ENCODE results near the gene PDF.
"Not testable (repeated sequence)": the region's sequence is repeated elsewhere in the genome, so short reads cannot be mapped to it uniquely, and the experiment has no call there.

PDF gene

DNA sequence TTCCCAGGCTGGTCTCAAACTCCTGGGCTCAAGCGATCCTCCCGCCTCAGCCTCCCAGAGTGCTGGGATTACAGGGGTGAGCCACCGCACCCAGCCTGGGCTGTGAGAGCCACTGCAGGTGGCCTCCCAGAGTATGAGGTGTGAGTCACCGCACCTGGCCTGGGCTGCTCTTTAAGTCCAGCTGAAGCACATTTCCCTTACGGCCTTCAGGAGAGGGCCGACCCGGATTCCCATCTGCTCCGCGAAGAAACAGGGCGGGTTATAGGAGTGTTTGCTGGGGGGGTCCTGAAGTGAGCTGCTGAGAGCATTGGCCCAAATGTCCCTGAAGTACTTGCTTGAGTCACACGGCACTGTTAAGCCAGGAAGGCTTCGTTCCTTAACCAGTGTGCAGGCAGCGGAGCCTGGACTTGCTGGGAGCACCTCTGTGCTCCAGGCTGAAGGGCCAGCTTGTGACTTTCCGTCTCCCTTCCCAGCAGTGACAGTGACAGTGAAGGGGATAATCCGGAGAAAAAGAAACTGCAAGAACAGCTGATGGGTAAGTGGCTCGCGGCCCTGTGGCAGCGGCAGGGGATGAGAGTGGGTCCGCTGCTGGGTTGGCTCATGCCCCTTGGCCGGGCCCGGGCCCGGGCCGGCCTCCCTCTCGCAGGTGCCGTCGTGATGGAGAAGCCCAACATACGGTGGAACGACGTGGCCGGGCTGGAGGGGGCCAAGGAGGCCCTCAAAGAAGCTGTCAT, 12.0 kb downstream of the PDF start:
- no peak for FAIRE-seq
- no peak for DNase-seq (ENCODE audit: insufficient read length, low spot score)

DNA sequence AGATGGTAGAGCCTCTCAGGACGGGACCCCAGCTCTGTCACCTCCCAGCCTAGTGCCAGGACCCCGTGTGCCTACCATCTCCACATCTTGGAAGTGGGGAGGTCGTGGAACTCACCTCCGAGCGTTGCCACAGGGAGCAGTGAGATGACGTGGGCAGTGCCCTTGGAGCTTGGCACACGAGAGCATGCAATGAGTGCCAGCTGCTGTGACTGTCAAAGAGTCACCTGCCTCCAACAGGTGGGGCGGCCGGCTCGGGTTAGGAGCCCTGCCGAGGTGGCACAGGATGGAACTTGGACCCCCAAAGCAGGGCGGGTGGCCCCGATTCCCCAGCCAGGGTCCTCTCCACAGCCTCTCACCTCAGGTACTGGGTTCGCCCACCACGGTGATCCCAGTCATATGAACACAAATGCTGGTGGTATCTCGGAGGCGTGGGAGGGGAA, 13.8 kb downstream of the PDF start:
- FAIRE-seq (no peak), DNase-seq (ENCODE audit: insufficient read length, low spot score) (no peak)

DNA sequence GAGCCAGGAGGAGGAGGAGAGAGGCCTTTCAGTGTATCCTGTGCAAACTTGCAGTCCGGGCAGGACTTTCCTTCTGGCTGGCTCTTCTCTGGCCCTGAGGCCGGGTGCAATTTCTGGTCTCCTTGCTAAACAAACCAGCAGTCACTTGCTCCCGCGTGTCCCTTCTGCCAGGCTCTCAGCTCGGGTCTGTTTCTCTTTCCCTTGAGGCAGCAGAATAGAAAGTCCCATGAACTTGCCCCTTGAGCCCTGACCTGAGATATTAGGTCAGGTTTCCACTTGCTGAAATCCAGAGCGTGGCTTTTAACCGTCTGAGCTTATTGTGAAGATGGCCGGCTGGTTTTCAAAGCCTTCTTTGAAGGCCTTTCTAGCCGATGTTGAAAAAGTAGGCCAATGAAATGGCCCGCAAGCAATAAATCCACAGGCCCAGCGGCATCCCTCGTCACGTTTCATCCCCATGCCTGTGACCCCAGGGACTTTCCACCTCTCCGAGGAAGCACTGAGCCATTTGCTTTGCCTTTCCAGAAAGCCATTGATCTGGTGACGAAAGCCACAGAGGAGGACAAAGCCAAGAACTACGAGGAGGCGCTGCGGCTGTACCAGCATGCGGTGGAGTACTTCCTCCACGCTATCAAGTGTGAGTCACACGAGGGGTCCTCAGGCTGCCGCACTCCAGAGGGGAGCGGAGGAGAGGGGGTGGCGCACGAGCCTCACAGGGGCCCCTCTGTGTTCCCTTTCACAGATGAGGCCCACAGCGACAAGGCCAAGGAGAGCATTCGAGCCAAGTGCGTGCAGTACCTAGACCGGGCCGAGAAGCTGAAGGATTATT, 14.7 kb downstream of the PDF start:
- DNase-seq (ENCODE audit: insufficient read length, low spot score) = no peak

DNA sequence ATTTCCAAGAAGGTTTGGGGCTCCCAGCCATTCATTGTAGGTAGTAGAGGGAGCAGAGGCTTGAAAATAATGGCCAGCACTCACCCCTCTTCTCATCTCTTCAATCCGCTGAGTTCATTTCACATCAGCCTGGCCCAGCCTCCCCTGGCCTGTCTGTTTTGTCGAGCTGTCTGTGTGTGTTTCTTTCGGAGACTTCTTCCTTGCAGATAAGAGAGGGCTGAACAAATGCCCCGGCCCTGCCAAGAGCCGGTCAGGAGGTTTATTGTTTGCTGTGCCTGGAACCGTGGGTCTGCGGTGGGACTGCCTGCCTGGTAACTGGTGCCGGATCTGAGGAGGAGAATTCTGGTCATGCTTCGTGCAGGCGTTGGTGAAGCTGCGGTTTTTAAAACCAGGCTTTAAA, 15.9 kb downstream of the PDF start:
- DNase-seq (ENCODE audit: insufficient read length, low spot score) (no peak), FAIRE-seq (no peak)

More for the DNA sequence above, 14.7 kb downstream of the PDF start:
- FAIRE-seq = no peak

DNA sequence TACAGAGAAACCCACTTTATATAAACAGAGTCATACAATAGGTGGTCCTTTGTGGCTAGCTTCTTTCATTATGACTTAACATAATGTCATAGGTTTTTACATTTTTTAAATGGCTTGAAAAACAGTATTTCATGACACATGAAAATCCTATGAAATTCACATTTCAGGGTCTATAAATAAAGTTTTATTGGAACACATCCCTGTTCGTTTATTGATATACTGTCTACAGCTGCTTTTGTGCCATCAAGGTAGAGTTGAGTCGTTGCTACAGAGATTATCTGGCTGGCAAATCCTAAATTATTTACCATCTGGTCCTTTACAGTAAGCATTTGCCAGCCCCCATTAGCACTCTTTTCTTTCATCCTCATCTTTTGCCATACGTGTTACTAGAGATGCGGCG, 16.9 kb downstream of the PDF start:
- no peak for DNase-seq (ENCODE audit: insufficient read length, low spot score)
- FAIRE-seq = no peak

DNA sequence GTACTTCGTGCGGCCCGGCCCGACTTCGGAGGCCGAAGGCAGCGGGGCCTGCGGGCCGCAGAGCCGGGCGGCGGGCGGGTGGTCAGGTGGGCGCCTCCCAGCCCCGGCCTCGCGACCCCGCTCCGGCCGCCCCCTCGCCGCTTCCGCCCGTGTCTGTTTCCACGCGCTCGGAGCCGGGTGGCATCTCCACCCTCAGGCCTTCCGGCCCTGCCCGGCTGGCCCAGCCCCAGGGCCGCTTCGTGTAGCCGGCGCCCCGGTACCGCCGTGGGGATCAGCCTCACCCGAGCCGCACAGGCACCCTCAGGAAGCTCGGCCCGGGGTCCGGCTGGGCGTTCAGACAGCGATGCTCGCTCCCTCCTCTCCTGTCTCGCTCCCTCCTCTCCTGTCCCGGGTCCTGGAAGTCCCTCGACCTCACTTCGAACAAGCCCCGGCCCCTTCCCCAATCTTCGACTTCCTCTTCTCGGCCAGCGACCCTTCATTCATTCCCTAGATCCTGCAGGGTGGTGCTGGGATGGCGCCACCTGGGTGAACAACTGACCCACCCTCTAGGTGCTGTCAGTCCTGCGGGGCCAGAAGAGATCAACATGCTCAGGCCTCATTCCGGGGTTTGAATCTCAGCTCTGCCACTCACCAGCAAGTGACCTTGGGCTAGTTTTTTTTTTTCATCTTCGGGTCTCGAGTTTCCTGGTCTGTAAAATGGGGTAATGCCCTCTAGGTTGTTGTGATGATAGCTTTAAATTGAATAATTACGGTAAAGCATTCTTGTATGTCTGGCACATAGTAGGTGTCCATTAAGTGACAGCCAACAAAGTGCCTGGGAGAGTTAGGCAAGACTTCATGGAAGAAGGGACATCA, 18.6 kb downstream of the PDF start:
- FAIRE-seq (peak; percentile 54), DNase-seq (ENCODE audit: insufficient read length, low spot score) (peak; percentile 37)

DNA sequence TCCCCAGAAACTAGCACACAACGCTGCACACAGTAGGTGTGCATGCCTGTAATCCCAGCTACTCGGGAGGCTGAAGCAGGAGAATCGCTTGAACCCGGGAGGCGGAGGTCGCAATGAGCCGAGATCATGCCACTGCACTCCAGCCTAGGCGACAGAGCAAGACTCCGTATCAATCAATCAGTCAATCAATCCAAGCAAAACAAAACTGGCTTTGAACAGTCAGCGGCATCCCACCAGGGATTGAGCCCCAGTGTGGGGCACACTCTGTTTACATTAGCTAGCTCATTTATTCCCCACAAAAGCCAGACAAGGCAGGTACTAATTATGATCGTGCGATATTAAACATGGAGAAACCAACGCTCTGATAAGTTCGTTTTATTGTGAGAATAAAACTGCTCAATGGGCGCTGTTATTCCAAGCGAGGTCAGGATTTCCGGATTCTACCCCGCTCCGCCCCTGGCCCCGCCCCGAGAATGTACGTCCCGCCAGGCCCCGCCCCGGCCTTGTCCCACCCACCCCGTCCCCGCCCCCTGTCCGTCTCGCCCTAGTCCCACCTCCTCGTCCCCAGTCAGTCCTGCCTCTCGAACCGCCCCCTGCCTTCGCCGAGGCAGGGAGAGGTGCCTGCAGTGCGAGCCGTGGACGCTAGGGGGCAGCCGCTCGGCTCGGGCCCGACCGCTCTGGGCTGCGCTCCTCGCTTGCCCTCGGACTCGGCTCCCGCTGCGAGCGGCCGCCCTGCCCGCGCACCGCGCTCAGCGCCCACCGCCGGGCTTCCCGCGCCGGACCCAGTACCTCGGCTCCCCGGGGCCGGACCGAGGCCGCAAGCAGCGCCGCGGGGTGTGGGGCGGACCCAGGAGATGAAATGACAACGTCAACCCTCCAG, 19.5 kb downstream of the PDF start, which contains the start of gene VPS4A:
TSS of gene VPS4A (plus strand) at position 698 of the 880 bp plus-strand sequence. CDS start at position 860, 162 bp downstream.
- DNase-seq (ENCODE audit: insufficient read length, low spot score) (peak; percentile 97), FAIRE-seq (peak; percentile 98)

DNA sequence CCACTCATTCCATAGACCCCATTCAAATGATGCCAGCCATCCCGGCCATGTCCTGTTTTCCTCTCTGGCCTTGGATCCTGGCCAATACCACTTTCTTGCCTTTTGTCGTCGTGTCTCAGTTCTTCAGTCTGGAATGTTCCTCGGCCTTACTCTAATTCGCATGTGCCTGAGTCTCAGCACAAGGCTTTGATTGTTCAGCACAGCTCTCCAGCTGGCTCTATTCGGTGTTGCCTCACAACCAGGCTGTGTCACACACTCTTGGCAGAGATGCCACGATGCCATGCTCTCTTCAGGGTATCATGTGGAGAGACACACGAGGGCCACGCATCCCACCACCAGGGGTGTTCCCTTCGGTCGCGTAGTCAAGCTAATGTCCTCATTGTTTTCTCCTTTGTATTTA, 21.1 kb downstream of the PDF start:
- no peak for DNase-seq (ENCODE audit: insufficient read length, low spot score)

DNA sequence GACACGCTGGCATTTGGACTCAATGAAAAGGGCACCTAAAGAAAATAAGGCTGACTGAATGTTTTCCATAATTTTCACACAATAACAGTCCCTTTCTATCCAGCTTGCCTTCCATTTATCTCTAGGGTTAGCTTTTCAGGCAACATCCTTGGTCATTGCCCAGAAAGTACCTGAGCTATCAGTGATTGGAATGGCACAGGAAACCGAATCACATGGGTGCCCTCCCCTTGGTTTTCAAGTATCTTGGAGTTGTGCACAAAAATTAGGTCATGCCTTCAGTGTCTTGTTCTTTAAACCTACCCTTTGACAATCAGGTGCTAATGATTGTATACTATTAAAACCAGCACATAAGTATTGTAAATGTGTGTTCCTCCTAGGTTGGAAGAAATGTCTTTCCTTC, 22.5 kb downstream of the PDF start:
- FAIRE-seq (no peak), DNase-seq (ENCODE audit: insufficient read length, low spot score) (no peak)

More for the DNA sequence above, 21.1 kb downstream of the PDF start:
- no peak for FAIRE-seq

DNA sequence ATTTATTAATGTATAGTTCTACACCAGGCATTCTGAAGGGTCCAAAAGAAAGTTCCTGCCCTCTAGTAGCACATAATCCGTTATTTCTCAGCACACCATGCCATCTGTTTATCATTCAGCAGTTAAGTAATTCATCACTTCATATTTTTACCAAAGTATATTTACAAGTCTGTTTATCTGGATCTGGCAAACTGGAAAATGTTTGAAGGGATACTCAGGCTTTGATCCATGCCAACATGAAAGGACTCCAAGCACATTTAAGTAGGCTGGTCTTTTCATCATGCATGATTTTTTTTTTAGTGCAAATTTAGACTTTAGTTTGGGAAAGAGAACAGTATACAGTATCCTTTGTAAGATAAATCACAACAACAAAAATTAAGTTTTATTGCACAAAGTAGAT, 23.3 kb downstream of the PDF start:
- FAIRE-seq (no peak), DNase-seq (ENCODE audit: insufficient read length, low spot score) (no peak)

DNA sequence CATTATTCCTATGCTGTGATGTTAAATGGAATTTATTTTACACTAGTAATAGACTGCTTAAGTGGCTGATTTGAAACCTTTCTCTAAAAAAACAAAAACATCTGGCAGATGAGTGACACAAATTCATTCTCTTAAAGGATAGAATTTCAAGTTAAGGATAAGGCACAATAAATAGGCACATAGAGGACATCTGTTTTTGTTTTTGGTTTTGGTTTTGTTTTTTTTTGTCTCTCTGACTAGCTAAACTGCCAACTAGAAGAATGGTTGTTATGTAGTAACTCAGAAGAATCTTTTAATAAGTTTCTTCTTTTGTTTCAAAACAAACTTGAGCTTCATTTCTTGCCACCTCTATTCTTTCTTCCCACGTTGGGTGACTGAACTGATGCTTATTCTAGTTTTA, 24.4 kb downstream of the PDF start:
- FAIRE-seq (no peak), DNase-seq (ENCODE audit: insufficient read length, low spot score) (no peak)

DNA sequence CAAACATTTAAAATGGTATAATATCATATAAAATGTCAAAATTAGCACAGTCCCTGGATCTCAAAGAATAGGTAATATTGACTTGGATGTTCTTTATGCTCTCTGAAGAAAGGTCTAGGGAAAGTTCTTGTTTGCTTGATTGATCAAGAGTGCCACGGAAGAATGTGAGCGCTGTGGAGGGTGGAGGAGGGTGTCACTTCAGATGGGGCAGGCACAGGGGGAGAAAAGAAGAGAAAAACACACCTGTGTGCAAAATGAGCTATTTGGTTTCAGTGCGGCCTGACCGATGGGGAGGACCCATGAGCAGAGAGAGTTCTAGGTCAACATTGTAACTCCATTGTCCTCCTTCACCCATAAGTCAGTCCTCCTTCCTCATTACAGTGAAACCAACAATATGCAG, 28.1 kb downstream of the PDF start:
- no peak for DNase-seq (ENCODE audit: insufficient read length, low spot score)
- FAIRE-seq = no peak

DNA sequence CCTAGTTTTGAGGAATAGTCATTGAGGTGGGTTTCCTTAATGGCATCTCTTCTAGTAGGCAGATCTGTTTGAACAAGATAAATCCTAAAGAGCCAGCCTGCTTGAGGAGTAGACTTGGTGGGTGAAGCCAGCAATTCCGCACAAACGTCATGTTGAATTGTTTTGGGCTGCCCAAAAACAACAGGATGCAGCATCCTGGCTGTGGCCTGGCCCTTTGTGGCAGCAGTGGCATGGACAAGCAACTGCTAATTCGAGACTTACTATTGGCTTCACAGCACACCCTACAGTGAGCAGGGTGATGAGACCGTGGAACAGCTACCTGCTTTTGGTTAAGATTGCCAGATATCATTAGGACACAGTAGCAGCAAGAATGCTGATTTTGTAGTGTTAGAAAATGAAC, 28.5 kb downstream of the PDF start:
- peak; percentile 60 for FAIRE-seq
- DNase-seq (ENCODE audit: insufficient read length, low spot score) = no peak

DNA sequence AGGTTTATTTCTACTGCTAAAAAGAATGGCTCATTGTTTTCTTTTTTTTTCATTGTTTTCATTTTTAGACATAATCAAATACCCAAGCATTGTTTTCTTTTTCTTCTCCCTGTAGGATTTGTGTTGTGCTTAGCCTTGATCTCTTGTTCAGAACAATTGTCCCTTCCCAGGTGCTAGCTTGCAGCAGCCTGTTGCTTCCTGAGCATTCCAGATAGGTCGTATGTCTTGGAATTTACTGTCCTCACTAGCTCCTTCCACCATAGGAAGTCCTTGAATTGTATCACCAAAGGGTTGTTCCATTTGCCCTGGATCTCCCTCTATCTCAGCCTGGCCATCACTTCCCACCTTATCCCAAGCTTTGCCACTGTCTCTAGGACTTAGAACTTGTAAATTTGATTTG, 29.2 kb downstream of the PDF start:
- DNase-seq (ENCODE audit: insufficient read length, low spot score) = no peak
- FAIRE-seq = no peak

DNA sequence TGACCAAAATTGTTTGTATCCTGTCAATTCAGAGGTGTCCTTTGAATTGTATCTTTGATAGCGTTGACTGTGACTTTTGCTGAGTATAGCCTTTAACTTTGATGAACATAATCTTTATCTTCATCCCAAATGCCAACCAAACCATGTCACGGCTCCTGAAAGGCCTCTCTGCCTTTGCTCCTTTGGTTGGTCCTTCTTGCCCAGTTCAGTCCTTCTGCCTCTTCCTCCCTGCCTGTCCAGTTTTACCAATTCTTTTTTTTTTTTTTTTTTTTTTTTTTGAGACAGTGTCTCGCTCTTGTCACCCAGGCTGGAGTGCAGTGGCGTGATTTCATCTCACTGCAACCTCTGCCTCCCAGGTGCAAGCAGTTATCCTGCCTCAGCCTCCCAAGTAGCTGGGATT, 32.1 kb downstream of the PDF start:
- DNase-seq (ENCODE audit: insufficient read length, low spot score) (no peak), FAIRE-seq (no peak)

DNA sequence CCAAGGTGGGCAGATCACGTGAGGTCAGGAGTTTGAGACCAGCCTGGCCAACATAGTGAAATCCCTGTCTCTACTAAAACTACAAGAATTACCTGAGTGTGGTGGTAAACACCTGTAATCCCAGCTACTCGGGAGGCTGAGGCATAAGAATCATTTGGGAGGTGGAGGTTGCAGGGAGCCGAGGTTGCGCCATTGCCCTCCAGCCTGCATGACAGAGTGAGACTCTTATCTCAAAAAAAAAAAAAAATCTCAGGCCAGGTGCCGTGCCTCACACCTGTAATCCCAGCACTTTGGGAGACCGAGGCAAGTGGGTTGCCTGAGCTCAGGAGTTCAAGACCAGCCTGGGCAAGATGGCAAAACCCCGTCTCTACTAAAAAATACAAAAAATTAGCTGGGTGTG, 33.6 kb downstream of the PDF start:
- not testable (repeated sequence) for FAIRE-seq; DNase-seq (ENCODE audit: insufficient read length, low spot score)

DNA sequence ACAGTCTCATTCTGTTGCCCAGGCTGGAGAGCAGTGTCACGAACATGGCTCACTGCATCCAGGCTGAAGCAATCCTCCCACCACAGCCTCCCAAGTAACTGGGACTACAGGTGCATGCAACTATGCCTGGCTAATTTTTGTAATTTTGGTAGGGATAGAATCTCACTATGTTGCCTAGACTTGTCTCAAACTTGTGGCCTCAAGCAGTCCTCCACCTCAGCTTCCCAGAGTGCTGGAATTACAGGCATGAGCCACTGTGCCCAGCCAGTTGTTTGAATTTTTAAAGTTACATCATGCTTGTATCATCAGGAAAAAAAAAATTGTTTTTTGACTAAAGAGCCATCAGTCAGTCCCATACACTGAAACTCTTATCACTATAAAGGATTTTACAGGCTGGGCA, 36.3 kb downstream of the PDF start:
- DNase-seq (ENCODE audit: insufficient read length, low spot score) (no peak), FAIRE-seq (no peak)

DNA sequence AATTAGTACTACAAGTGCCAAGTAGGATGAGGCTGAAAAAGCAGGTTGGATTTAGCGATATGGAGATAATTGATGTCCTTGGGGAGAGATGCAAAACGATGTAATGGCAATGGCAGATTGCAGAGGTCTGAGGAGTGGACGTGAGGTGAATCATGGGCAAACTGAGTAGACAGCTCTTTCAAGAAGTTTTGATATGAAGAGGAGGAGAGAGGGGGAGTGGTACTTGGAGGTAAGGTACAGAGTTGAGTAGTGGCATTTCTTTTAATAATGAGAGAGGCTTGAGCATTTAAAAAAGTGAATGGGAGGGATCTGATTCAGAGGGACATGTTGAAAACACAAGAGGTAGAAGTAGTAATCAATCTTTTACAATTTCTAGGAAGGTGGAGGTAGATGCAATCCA, 37.0 kb downstream of the PDF start:
- FAIRE-seq (no peak), DNase-seq (ENCODE audit: insufficient read length, low spot score) (no peak)

DNA sequence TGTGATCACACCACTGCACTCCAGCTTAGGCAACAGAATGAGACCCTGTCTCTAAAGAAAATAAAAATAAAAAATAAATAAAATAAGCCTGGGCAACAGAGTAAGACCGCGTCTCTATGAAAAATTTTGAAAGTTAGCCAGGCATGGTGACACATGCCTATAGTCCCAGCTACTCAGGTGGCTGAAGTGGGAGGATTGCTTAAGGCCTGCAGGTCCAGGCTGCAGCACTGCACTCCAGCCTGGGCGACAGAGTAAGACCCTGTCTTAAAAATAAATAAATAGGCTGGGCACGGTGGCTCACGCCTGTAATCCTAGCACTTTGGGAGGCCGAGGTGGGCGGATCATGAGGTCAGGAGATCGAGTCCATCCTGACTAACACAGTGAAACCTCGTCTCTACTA, 38.7 kb downstream of the PDF start:
- FAIRE-seq; DNase-seq (ENCODE audit: insufficient read length, low spot score): not testable (repeated sequence)

Measured in HTR-8/SVneo (cell line).